PFSK-1 (cell line): ENCODE measurements around the gene ARL4D.

ENCODE experiments used
- FOXP2 ChIP-seq: optimal IDR thresholded peaks from 2 replicates; pipeline ENCODE3; 2011; ENCODE audit warnings: borderline replicate concordance, control low read depth, inconsistent platforms; ENCODE audit not compliant: insufficient read depth; ENCODE audit errors: extremely low read length, extremely low read depth
- POLR2AphosphoS5 ChIP-seq: IDR thresholded peaks from 2 replicates; pipeline ENCODE4 v1.6.1; 2012; ENCODE audit warnings: low read depth, mild to moderate bottlenecking, control low read depth, low read length, moderate library complexity
- REST ChIP-seq, 2 experiments: IDR thresholded peaks; 2 replicates each; pipeline versions ENCODE4 v1.6.1 to v1.8.0; 2011 to 2012; ENCODE audit warnings: low read depth in 2 of 2, low read length in 2 of 2, control low read depth in 1 of 2, inconsistent platforms in 1 of 2, mild to moderate bottlenecking in 1 of 2, moderate library complexity in 1 of 2; ENCODE audit not compliant: insufficient read depth in 1 of 2
- SIN3A ChIP-seq: IDR thresholded peaks from 2 replicates; pipeline ENCODE4 v1.6.1; 2012; ENCODE audit warnings: mild to moderate bottlenecking, low read length, moderate library complexity, borderline replicate concordance; ENCODE audit not compliant: insufficient read depth
- TAF1 ChIP-seq: IDR thresholded peaks from 2 replicates; pipeline ENCODE4 v1.6.1; 2012; ENCODE audit warnings: low read length, control low read depth, borderline replicate concordance; ENCODE audit not compliant: insufficient read depth

Gene ARL4D

DNA sequence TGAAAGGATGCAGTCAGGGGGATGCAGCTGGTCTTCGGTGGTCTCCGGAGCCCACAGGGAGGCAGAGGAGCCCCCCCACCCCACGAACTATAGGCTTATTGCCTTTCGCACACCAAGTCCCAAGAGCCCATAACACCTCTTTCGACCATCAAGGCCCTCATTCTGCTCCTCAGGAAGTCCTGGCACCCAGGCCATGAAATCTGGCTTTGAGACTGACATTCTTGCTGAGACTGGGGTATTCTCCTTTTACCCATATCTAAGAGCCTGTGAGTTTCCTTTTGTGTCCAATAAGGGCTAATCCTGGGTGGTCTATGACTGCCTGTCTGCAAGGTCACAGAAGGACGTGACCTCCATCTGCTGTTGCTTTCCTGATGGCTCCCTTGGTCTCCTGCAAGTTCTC is 6.4 kb upstream of the ARL4D start:
- no peak for TF ChIP-seq FOXP2
- TF ChIP-seq TAF1: no peak
- TF ChIP-seq SIN3A: no peak
- no peak for TF ChIP-seq REST (IDR thresholded peaks at IDR 0.05; ENCODE audit: insufficient read depth in 1 of 2, low read depth in 2 of 2, low read length in 2 of 2)
- TF ChIP-seq POLR2AphosphoS5: no peak

GRCh38 chr17:43393944-43394482 is 4.8 kb upstream of the ARL4D start:
- TF ChIP-seq SIN3A: no peak
- TF ChIP-seq TAF1: no peak
- TF ChIP-seq REST (IDR thresholded peaks at IDR 0.05; ENCODE audit: insufficient read depth in 1 of 2, low read depth in 2 of 2, low read length in 2 of 2): no peak
- no peak for TF ChIP-seq FOXP2
- TF ChIP-seq POLR2AphosphoS5: no peak

GRCh38 chr17:43395165-43395564 is 3.6 kb upstream of the ARL4D start:
- no peak for TF ChIP-seq SIN3A
- TF ChIP-seq TAF1: no peak
- no peak for TF ChIP-seq FOXP2
- TF ChIP-seq POLR2AphosphoS5: no peak
- no peak for TF ChIP-seq REST (IDR thresholded peaks at IDR 0.05; ENCODE audit: insufficient read depth in 1 of 2, low read depth in 2 of 2, low read length in 2 of 2)

GRCh38 chr17:43396491-43397060 is 2.2 kb upstream of the ARL4D start:
- TF ChIP-seq POLR2AphosphoS5 (no peak), FOXP2 (no peak), SIN3A (no peak), REST (IDR thresholded peaks at IDR 0.05; ENCODE audit: insufficient read depth in 1 of 2, low read depth in 2 of 2, low read length in 2 of 2) (no peak), TAF1 (no peak)

GRCh38 chr17:43399839-43400328 is 1.1 kb downstream of the ARL4D start:
- no peak for TF ChIP-seq REST (IDR thresholded peaks at IDR 0.05; ENCODE audit: insufficient read depth in 1 of 2, low read depth in 2 of 2, low read length in 2 of 2)
